GM19463 (cell line): ENCODE data around the gene CFAP251.

Experiments used
- ATAC-seq: cut with Tn5 transposase; IDR thresholded peaks from one replicate; pipeline ENCODE4 v1.9.1; 2021; ENCODE audit warnings: mild to moderate bottlenecking, moderate library complexity; ENCODE audit not compliant: unreplicated experiment

CFAP251 gene

DNA sequence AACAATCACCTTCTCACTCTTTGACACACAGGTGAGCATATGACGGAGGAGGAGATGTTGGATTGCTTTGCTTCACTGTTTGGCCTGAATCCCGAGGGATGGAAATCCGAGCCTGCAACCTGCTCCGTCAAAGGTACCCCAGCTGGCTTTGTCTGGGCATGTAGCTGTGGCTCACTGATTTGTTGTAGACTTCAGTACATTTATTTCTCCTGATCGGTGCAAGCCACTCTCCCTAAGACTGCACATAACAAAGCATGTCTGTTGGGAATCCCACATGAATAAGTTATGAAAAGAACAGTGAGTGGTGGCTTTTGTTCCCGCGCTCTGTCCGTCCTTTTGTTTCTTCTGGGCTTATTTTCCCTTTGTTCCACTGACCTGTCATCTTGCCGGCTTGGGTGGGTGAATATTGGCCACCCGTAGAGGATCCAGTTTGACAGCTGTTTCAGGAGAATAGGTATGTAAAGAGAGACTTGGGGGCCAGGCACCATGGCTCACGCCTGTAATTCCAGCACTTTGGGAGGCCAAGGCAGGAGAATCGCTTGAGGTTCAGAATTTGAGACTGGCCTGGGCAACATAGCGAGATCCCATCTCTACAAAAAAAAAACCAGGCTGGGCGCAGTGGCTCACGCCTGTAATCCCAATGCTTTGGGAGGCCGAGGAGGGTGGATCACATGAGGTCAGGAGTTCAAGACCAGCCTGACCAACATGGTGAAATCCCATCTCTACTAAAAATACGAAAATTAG lies 83.2 kb downstream of the CFAP251 start:
- ATAC-seq = no peak

DNA sequence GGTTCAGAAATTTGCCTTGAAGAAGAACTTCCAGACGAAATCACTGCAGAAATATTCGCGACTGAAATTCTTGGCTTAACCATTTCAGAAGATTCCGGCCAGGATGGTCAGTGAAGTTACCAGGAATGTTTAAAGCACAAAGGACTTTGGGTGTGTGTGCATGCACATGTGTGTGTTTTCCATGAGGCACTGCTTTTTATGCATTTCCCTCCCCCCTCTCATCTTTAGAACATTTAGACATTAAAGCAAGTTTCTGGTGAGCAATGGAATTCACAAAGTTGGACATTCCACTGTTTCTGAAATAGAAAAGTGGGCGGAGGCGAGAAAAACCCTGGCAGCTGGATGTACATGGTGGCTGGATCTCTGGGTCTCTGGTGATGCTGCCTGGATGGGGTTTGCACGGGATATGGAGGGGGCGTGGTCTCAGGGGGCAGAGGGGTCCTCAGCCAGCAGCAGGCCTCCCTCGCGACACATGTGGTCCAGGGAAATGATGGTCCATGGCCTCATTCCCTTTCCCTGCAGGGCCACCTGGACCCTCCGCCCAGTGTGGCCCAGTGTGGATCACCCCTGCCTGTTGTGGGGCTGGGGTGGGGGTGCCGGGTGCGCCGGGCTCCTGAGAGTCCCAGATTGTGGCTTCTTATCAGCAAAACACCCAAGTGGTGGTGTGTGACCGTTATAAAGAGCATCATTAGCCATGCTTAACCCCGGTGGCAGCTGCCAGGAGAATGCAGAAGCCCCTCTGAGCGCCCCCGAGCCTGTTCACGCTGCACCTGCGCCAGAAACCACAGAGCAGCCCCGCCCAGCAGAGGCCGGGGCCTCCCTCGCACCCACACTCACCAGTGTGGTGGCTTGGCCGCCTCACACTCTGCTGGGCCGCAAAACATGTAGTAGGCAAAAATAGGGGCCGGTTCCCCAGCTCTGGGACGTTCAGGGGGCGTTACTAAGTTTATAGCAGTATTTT lies 85.5 kb downstream of the CFAP251 start:
- ATAC-seq = no peak

DNA sequence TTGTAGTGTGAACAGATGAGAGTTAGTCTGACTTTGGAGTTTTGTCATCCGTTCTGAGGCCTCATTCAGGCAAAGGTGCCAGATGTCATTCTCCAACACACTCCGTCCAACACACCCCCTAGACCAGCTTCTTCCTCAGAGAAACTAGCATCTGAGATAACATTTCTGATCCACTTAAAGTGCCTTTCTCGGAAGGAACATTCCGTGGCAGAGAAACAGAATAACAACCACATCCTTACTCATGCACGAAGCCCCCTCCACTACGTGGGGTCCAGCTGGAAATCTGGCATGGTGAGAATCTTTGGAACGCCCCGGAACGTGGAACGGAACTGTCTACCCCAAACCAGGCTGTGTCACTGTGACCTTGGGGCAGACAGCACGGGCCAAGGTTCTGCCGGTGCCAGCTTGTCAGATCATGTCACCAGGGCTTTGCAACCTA lies 86.3 kb downstream of the CFAP251 start:
- ATAC-seq = no peak

DNA sequence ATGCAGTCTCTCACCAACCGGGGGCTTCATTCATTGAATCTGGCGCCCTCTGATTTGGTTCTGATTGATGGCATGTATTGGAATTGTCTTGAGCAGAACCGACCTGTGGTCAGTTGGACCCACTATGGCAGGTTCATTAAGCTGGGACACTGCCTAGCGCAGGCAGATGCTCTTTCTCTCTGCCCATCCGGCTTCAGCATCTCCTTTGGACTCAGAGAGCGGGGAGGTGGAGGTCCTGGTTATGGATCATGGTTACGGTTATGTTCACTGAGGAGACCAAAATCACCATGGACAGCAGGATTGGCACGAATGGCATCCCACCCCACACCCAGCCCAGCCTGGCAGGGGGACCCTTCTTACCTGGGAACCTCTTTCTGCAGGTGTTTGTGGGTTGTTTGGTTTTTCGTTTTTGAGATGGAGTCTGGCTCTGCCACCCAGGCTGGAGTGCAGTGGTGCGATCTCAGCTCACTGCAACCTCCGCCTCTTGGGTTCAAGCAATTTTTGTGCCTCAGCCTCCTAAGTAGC lies 86.9 kb downstream of the CFAP251 start:
- no peak for ATAC-seq

DNA sequence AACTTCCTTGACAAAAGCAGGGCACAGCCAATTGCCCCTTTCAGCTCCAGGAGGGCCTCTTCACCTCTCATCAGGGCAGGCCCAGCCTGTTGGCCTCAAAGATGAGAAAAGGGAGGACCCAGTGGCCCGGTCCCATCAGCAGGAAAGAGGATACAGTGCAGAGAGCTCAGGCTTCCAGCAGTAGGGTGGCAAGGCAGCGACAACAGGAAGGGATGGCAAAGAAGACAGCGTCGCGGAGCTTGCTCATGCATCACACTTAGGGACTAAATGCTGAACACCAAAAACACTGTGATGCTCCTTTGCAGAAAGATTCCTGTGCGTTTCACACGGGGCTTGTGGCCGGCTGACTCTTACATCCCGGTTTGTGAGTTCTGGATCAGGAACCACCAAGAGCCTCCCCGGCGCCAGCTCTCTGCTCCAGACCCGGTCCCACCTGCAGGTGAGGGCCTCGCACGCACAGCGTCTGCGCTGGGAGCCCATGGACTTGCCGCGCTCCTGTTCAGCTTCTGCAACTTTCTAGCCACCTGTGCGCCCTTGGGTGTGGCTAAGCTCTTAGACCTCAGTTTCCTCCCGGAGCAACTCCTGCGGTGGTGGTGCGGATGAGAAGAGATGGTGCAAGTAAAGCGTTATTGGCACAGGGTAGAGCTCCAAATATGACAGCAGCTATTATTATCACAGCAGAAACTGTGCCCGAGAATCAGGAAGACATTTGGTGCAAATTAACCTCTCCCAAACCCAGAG lies 88.0 kb downstream of the CFAP251 start:
- no peak for ATAC-seq

DNA sequence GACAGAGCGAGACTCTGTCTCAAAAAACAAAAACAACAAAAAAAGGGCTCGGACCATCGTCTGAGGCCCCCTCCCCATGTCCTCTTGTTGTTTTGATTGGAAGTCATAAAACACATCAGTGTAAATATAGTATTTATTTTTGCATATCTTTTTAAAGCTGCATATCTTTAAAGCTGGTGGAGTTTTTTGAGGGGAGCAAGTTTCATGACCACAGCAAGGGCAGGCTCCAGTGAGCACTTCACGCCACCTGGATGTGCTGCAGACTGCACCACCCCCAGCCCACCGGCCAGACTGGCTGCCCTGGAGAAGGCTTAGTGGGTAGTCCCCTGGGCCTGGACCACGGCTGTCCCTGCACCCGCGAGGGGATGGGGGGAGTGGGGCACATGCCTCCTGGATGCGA lies 91.3 kb downstream of the CFAP251 start:
- ATAC-seq = no peak

DNA sequence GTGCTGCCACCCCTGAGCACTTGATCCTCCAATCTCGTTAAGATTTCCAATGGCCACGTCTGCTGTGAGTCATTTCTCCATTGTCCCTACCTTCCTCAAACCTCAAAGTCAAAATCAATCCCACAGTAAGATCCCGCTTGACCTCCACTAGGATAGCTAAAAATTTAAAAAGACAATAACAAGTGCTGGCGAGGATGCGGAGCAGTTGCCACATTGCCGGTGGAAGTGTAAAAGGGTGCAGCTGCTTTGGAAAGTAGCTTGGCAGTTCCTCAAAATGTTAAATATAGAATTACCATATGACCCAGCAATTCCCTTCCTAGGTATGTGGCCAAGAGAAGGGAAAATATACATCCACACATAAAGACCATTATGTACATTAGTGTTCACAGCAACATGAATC lies 93.8 kb downstream of the CFAP251 start:
- no peak for ATAC-seq

DNA sequence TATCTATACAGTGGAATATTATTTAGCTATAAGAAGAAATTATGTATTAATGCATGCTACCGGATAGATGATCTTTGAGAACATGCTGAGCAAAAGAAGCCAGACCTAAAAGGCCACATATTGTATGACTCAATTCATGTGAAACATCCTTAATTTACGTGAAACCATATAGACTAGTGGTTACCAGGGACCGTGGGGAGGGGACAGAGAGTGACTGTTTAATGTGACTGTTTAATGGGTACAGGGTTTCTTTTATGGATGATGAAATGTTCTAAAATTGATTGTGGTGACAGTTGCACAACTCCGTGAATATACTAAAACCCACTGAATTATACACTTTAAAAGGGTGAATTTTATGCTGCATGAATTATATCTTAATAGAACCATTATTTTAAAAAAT lies 94.7 kb downstream of the CFAP251 start:
- ATAC-seq = no peak

DNA sequence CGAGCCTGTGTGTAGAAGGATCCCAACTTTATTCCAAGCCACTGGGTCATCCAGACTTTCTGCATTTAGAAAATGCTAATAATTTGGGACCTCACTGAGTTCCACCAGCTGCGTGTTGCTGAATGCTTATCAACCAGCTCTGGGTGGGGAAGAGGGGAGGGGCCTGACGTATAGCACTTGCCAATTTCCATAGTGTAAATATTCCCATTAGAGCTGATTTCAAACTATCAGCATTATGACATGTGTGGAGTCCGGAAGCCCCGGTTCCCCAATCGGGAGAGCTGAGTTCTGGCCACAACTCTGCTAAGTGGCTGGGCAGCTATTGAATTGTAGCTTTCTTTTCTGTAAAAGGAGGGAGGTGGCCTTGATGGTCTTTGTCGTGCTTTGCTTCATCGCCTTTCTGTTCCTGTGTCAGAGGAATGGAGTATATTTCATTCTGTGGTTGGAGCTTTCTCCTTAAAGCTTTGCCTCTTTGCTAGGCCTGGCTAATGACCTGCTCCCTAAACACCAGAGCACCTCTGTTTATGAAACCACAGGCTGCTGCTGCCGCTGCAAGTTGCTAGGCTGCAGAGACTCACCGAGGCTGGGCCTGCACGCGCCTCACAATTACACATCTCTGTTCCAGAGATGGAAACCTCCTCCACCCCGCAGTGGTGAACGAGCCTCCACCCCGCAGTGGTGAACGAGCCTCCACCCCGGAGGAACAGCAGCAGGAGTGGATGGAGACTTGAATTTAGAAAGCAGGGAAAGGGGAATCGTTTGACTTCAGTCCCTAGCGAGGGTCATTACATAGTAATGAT lies 95.6 kb downstream of the CFAP251 start:
- ATAC-seq = no peak

DNA sequence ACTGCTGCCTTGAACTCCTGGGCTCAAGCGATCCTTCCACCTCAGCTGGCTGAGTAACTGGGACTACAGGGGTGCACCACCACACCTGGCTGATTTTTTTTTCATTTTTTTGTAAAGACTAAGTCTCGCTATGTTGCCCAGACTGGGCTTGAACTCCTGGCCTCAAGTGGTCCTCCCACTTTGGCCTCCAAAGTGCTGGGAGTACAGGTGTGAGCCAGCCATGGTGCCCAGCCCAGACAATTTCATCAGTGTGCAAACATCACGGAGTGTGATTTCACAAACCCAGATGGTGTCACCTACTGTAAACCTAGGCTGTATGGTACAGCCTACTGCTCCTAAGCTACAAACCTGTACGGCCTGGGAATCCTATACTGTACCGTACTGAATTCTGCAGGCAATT lies 96.4 kb downstream of the CFAP251 start:
- ATAC-seq = no peak

DNA sequence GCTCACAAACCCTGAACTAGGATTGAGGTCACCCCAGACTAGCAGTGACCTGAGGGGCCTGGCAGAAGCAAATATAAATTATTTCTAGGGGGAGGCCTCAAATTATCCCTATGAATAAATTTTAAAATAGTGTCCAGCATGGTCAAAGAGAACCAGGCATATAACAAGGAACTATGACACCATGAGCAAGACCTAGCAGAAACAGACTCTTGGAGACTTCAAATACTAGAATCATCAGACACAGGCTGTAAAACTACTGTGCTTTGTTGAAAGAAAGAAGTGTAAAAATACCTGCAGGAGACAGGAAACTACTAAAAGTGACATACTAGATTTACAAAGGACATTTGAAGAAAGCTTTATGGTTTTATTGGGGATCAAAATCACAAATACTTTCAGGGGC lies 100.1 kb downstream of the CFAP251 start:
- ATAC-seq = no peak

DNA sequence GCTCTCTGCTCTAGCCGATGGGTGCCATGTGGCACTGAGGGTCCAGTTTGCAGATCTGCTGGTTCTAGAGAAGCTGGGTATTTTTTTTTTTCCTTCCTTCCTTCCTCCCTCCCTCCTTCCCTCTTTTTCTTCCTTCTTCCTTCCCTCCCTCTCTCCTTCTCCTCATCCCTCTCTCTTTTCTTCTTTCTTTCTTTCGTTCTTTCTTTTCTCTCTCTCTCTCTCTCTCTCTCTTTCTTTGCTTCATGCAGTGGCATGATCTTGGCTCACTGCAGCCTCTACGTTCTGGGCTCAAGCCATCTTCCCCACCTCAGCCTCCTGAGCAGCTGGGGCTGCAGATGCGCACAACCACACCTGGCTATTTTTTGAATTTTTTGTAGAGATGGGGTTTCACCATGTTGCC lies 100.5 kb downstream of the CFAP251 start:
- no peak for ATAC-seq

DNA sequence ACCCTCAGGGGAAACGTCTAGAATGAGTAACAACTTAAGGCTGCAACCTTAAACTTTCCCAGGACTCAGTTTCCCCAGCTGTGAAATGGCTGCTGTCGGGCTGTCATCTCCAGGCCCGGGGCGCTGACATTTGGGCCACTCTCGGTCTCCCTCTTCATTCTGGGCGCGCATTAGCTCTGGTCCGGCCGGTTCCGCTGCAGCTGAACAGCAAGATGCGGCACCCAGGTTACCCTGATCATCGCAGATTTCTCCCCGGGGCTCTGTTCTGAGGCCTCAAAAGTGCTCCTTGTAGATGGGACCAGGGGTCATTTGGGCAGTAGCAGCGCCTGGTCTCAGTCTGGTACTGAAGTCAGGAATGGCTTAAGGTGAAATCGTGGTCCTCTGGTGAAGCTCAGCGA lies 102.4 kb downstream of the CFAP251 start:
- ATAC-seq = no peak

DNA sequence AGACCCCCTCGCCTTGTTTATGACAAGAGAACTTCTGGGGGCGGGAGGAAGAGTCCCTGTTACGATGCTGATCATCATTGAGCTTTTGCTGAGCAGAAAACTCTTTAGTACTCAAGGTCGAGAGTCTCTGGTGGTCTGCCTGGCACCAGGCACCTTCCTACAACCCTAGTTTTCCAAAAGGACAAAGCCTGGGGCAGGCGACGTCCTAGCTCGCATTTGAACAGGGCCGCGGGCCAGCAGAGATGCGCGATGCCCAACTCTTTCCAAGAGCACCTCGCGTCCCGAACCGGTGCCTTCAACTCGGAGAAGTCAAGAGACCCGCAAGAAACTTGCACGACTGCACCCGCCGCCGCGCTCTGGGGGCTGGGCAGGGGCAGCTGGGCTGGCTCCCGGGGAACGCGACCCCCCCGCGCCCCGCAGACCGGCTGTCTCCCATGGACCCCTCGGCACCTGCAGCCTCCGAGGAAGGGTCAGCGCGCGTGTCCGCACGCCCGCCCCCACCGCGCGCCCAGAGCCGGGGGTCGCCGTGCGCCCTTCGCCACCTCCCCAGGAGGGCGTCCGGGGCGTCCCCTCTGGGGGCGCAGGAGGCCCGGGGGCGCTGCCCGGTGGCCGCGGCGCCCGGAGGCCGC lies 102.9 kb downstream of the CFAP251 start:
- ATAC-seq = no peak

DNA sequence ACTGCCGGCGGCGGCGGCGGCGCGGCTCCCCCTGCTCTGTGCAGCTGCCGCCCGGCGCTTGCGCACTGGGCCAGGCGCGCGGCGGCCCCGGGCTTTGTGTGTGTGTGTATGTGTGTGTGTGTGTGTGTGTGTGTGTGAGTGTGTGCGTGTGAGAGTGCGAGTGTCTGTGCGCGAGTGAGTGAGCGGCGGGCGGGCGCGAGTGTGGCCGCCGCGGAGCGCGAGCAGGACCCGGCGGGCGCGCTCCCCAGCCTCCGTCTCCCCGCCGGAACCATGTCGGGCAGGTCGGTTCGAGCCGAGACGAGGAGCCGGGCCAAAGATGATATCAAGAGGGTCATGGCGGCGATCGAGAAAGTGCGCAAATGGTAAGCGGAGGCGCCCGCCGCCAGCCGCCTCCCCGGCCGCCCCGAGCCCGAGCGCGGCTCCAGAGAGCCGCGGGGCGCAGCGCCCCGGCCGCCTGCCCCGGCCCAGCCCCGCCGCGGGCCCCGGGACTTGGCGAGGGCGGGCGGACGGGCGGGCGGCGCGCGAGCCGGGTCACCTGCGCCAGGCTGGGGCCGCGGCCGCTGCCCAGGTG lies 103.5 kb downstream of the CFAP251 start, which contains the start of gene BCL7A:
TSS of gene BCL7A (plus strand) at position 63 of the 571 bp plus-strand sequence. CDS start at position 271, 208 bp downstream.
- no peak for ATAC-seq

DNA sequence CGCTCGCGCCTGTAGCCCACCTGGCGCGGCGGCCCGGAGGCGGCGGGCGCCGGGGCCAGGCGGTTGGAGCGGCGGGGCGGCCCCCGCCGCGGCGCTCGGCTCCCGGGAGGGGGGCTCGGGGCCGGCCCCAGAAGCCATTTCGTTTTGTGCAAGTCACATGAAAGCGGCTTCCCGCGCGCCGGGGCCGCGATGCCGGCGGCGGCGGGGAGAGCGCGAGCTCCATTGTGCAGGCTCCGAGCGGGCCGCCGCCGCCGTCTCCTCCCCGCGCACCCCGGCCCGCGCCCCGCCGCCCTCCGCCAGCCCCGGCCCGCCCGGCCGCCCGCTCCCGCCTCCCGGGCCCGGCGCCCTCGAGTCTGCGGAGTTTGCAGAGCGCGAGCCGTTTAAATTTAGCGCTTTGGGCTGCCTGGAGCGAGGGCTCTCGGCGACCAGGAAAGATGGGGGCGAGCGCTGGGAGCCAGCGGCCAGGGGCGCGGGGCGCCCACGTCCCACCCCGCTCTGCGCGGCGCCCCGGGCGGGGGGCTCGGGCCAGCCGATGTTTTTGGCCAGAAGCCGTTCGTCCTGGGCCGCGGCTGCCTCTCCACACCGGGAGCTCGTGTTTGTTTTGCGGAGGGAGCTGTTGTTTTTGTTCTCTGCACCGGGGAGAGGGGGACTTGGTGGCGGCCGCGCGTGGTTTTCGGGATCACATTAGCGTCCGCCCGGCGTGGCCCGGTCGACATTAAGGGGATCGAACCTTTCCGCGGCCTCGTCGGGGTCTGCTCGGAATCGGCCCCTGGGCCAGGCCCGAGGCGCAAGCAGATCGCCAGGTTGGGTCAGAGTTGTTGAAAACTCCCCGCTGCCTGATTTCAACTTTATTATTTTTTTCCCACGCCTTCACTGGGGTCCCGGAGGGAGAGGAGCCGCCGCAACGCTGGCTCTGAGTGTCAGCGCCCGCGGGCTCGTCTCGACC lies 104.3 kb downstream of the CFAP251 start:
- ATAC-seq = no peak

DNA sequence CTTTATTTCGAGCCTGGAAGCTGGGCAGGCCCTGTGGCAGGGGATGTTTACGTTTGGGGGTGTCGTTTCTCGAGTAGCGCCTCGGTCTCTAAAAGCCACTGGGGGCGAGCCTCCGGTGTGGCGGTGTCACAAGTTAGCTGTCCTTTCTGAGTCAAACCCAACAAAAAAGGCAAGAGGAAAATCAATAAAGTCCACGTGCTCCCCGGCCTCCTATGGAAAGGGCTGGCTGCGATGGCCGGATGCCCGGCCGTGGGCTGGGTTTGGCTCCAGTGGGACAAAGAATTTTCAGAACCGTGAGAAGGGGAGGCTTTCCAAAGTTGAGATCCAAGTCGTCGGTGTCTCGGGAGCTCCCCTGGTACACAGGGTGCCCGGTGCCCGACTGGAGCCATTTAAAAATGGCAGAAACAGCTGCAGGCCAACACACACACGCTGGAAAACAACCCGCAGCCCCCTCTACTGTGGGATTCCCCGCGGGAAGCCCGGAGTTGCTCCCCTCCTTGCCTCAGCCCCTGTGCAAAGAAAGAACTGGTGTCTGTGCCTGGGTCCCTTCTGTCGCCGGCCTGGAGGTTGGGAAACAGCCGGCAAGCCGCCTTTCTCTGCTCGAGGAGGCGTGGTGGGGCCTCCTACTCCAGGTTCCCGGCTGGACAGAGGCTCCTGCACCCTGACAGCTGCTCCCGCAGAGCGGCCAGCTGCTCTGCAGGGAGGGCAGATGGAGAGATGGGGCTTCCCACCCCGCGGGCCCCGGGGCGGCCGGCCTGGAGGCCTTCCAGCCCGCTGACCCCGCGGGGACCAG lies 105.1 kb downstream of the CFAP251 start:
- no peak for ATAC-seq
